Measurements from ENCODE around the gene MYO5B.

DNA sequence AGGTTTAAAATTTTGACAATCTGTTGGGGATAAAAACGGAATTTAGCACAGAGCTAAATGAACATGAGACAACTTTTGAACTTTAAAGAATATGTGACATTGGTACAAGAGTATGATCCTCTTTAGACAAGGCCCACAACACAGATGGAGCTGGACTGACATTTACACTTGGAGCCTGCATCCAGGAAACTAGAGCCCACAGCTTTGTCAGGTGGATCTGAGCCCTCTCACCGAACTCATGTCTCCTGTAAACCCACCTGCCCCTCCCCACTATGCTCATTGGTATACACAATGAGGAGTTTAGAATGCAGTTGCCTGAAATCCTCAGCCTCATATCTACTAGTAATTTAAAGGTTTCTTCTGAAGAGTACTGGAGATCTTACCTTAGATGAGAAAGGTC lies 359.5 kb downstream of the MYO5B start:
- TF ChIP-seq, protein P1, sequence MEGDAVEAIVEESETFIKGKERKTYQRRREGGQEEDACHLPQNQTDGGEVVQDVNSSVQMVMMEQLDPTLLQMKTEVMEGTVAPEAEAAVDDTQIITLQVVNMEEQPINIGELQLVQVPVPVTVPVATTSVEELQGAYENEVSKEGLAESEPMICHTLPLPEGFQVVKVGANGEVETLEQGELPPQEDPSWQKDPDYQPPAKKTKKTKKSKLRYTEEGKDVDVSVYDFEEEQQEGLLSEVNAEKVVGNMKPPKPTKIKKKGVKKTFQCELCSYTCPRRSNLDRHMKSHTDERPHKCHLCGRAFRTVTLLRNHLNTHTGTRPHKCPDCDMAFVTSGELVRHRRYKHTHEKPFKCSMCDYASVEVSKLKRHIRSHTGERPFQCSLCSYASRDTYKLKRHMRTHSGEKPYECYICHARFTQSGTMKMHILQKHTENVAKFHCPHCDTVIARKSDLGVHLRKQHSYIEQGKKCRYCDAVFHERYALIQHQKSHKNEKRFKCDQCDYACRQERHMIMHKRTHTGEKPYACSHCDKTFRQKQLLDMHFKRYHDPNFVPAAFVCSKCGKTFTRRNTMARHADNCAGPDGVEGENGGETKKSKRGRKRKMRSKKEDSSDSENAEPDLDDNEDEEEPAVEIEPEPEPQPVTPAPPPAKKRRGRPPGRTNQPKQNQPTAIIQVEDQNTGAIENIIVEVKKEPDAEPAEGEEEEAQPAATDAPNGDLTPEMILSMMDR (IDR thresholded peaks at IDR 0.05) = no peak
- TF ChIP-seq POLR2A (IDR thresholded peaks at IDR 0.05; ENCODE audit: low read depth) (no peak), POLR2AphosphoS5 (IDR thresholded peaks at IDR 0.05) (no peak)

Data from esophagus muscularis mucosa (tissue), 3 donors.